H9 (cell line): ENCODE results near the gene TNPO1. TPM values are rescaled to one million over a fixed set of nuclear protein-coding genes. Genes with fewer than 3 reads are reported as not detected.

Source experiments
- DNase-seq: peaks from one replicate; pipeline ENCODE4 v3.0.0-alpha.2; 2017
- H2AFZ ChIP-seq: one replicate; pipeline ENCODE4 v1.6.1; 2013; ENCODE audit warnings: mild to moderate bottlenecking, low read length, control low read depth, moderate library complexity
- H2AK5ac ChIP-seq: 2 replicates; pipeline ENCODE4 v1.6.1; 2013; ENCODE audit warnings: low read length, control low read depth, mixed read lengths; ENCODE audit not compliant: insufficient read length
- H2BK120ac ChIP-seq: one replicate; pipeline ENCODE4 v1.6.1; 2013; ENCODE audit warnings: low read depth, mild to moderate bottlenecking, low read length, control low read depth, inconsistent platforms; ENCODE audit not compliant: poor library complexity, severe bottlenecking
- H2BK12ac ChIP-seq: 2 replicates; pipeline ENCODE4 v1.6.1; 2013; ENCODE audit warnings: low read length, control low read depth, mixed read lengths, low read depth; ENCODE audit not compliant: insufficient read length
- H2BK15ac ChIP-seq: 2 replicates; pipeline ENCODE4 v1.6.1; 2013; ENCODE audit warnings: low read depth, low read length, control low read depth
- H2BK20ac ChIP-seq: one replicate; pipeline ENCODE4 v1.6.1; 2013; ENCODE audit warnings: low read depth, mild to moderate bottlenecking, low read length, control low read depth, inconsistent platforms; ENCODE audit not compliant: poor library complexity, severe bottlenecking
- H2BK5ac ChIP-seq: 2 replicates; pipeline ENCODE4 v1.6.1; 2013; ENCODE audit warnings: low read length, control low read depth, mixed read lengths; ENCODE audit not compliant: insufficient read length
- H3K14ac ChIP-seq: 2 replicates; pipeline ENCODE4 v1.6.1; 2013; ENCODE audit warnings: low read length, control low read depth; ENCODE audit not compliant: insufficient read depth
- H3K18ac ChIP-seq: 2 replicates; pipeline ENCODE4 v1.6.1; 2013; ENCODE audit warnings: low read depth, mild to moderate bottlenecking, mixed read lengths, low read length, control low read depth; ENCODE audit not compliant: insufficient read length
- H3K23ac ChIP-seq: 2 replicates; pipeline ENCODE4 v1.6.1; 2013; ENCODE audit warnings: low read length, control low read depth, mixed read lengths, low read depth; ENCODE audit not compliant: insufficient read length
- H3K23me2 ChIP-seq: 2 replicates; pipeline ENCODE4 v1.6.1; 2013; ENCODE audit warnings: low read depth, mild to moderate bottlenecking, mixed read lengths, low read length, control low read depth; ENCODE audit not compliant: insufficient read length, poor library complexity, severe bottlenecking
- H3K27ac ChIP-seq: 2 replicates; pipeline ENCODE4 v1.5.1; 2013; ENCODE audit warnings: low read length, control low read depth, mixed read lengths, low read depth; ENCODE audit not compliant: insufficient read length
- H3K27me3 ChIP-seq: 2 replicates; pipeline ENCODE4 v1.6.1; 2013; ENCODE audit warnings: low read length, control low read depth, inconsistent platforms; ENCODE audit not compliant: insufficient read depth
- H3K4ac ChIP-seq: 2 replicates; pipeline ENCODE4 v1.6.1; 2013; ENCODE audit warnings: low read depth, mild to moderate bottlenecking, control low read depth, inconsistent platforms, low read length, moderate library complexity
- H3K4me1 ChIP-seq: 2 replicates; pipeline ENCODE4 v1.6.1; 2013; ENCODE audit warnings: low read length, control low read depth, inconsistent platforms; ENCODE audit not compliant: insufficient read depth
- H3K4me2 ChIP-seq: 2 replicates; pipeline ENCODE4 v1.6.1; 2013; ENCODE audit warnings: low read length, control low read depth, mixed read lengths; ENCODE audit not compliant: insufficient read length, insufficient read depth
- H3K56ac ChIP-seq: 2 replicates; pipeline ENCODE4 v1.6.1; 2013; ENCODE audit warnings: low read depth, mild to moderate bottlenecking, mixed read lengths, low read length, control low read depth; ENCODE audit not compliant: insufficient read length
- H3K79me1 ChIP-seq: 2 replicates; pipeline ENCODE4 v1.6.1; 2013; ENCODE audit warnings: low read depth, mild to moderate bottlenecking, moderate library complexity, low read length, control low read depth, inconsistent platforms; ENCODE audit not compliant: insufficient read depth, poor library complexity, severe bottlenecking
- H3K79me2 ChIP-seq: 2 replicates; pipeline ENCODE4 v1.6.1; 2013; ENCODE audit warnings: low read length, control low read depth, inconsistent platforms; ENCODE audit not compliant: insufficient read depth
- H3K9ac ChIP-seq: 2 replicates; pipeline ENCODE4 v1.6.1; 2013; ENCODE audit warnings: low read length, control low read depth, mixed read lengths; ENCODE audit not compliant: insufficient read length; ENCODE audit errors: extremely low read depth
- H3K9me3 ChIP-seq: one replicate; pipeline ENCODE4 v1.6.1; 2013; ENCODE audit warnings: low read depth, low read length, inconsistent platforms; ENCODE audit not compliant: control insufficient read depth
- H3T11ph ChIP-seq: one replicate; pipeline ENCODE4 v1.6.1; 2013; ENCODE audit warnings: mild to moderate bottlenecking, low read length, control low read depth, inconsistent platforms
- H4K20me1 ChIP-seq: one replicate; pipeline ENCODE4 v1.6.1; 2013; ENCODE audit not compliant: control insufficient read depth, insufficient read length, insufficient read depth
- H4K5ac ChIP-seq: 2 replicates; pipeline ENCODE4 v1.6.1; 2013; ENCODE audit warnings: low read depth, mild to moderate bottlenecking, mixed read lengths, low read length, control low read depth; ENCODE audit not compliant: insufficient read length
- H4K8ac ChIP-seq: replicated peaks from 2 replicates; pipeline ENCODE4 v1.6.1; 2013; ENCODE audit warnings: low read length, control low read depth, mixed read lengths, low read depth; ENCODE audit not compliant: insufficient read length
- H4K91ac ChIP-seq: 2 replicates; pipeline ENCODE4 v1.6.1; 2013; ENCODE audit warnings: low read depth, mild to moderate bottlenecking, moderate library complexity, mixed read lengths, low read length, control low read depth; ENCODE audit not compliant: insufficient read length
- H3K27ac Mint-ChIP-seq, 3 experiments: 2 replicates in 2 of 3; 3 replicates in 1 of 3; pipeline ENCODE4 v1.8.0; 2020 to 2021; ENCODE audit warnings: mixed read lengths in 3 of 3, mild to moderate bottlenecking in 1 of 3, moderate library complexity in 1 of 3
- H3K27me3 Mint-ChIP-seq: 2 replicates; pipeline ENCODE4 v1.8.0; 2021; ENCODE audit warnings: low read depth, mild to moderate bottlenecking, moderate library complexity, mixed read lengths
- H3K36me3 Mint-ChIP-seq, 3 experiments: 2 replicates in 2 of 3; 3 replicates in 1 of 3; pipeline ENCODE4 v1.8.0; 2020 to 2021; ENCODE audit warnings: low read depth in 3 of 3, mixed read lengths in 3 of 3; ENCODE audit not compliant: insufficient read depth in 1 of 3
- H3K4me1 Mint-ChIP-seq, 2 experiments: 2 replicates each; pipeline ENCODE4 v1.8.0; 2020; ENCODE audit warnings: mixed read lengths in 2 of 2
- H3K4me3 Mint-ChIP-seq, 2 experiments: 2 replicates in 1 of 2; 3 replicates in 1 of 2; pipeline ENCODE4 v1.8.0; 2020 to 2021; ENCODE audit warnings: mild to moderate bottlenecking in 2 of 2, mixed read lengths in 2 of 2, moderate library complexity in 1 of 2
- H3K9me3 Mint-ChIP-seq, 2 experiments: 2 replicates in 1 of 2; 3 replicates in 1 of 2; pipeline ENCODE4 v1.8.0; 2020; ENCODE audit warnings: mild to moderate bottlenecking in 2 of 2, mixed read lengths in 2 of 2, moderate library complexity in 1 of 2
- CTCF ChIP-seq: fragments of 200-600 bp; sonication (generic); conservative IDR thresholded peaks from 3 replicates; pipeline ENCODE4 v1.8.0; 2021; ENCODE audit warnings: antibody characterized with exemption, mild to moderate bottlenecking
- WGBS: extraction: QIAGEN DNeasy Blood & Tissue Kit; methylation state at CpG from one replicate; pipeline ENCODE4 v1.1.7; 2013; ENCODE audit warnings: missing lambda C conversion rate, low lambda C conversion rate, mixed read lengths; ENCODE audit not compliant: insufficient read length; ENCODE audit errors: extremely low coverage; 5-methylcytosine and 5-hydroxymethylcytosine counted together
- total RNA-seq: library from RNA; stranded (reverse); gene quantifications from 2 replicates; pipeline ENCODE4 v1.2.1, GENCODE V29; 2021

TNPO1 gene
- total RNA-seq, 1 experiment from 2014 or later, result 164 TPM

GRCh38 chr5:72895758-72896157, 79.3 kb downstream of the TNPO1 start:
- Histone ChIP-seq H3K18ac (no peak overlapping the region), H2AK5ac (no peak overlapping the region), H3K9ac (no peak overlapping the region), H3K79me1 (no peaks in the 10 kb centered on the region), H2BK12ac (no peak overlapping the region), H2BK15ac (no peak overlapping the region), H3K79me2 (no peaks in the 10 kb centered on the region; the same call in 1 of the 2 replicates), H4K5ac (no peak overlapping the region), H2BK5ac (no peak overlapping the region), H3K4me2 (no peak overlapping the region), H3K56ac (no peak overlapping the region), H2BK120ac (no peak overlapping the region), H4K91ac (no peak overlapping the region), H3T11ph (no peak overlapping the region), H3K27ac (no peak overlapping the region), H4K8ac (no peak overlapping the region), H3K4me1 (no peaks in the 10 kb centered on the region), H3K23me2 (no peaks in the 10 kb centered on the region), H2BK20ac (no peak overlapping the region), H3K23ac (no peak overlapping the region), H3K4ac (no peak overlapping the region), H3K9me3 (no peaks in the 10 kb centered on the region), H4K20me1 (no peaks in the 10 kb centered on the region), H3K27me3 (no peaks in the 10 kb centered on the region), H3K14ac (no peak overlapping the region), H2AFZ (no peak overlapping the region)
- H3K36me3 Mint-ChIP-seq, result peaks cover 34 to 72% (median 62%) of the 10 kb centered on the region in 3 experiments; a peak in 6 of 7 replicates
- DNase-seq, result no peak
- WGBS, result no CpG with 5 or more reads among the region's 2 CpGs
- H3K27me3 Mint-ChIP-seq, result no peaks in the 10 kb centered on the region
- no peak for TF ChIP-seq CTCF
- H3K27ac Mint-ChIP-seq, result no peak overlapping the region
- H3K4me3 Mint-ChIP-seq, result no peak overlapping the region
- H3K4me1 Mint-ChIP-seq, result no peaks in the 10 kb centered on the region
- H3K9me3 Mint-ChIP-seq, result no peaks in the 10 kb centered on the region
